OCI-LY3 (cell line): ENCODE measurements around the gene HOXB6.

Source experiments
- H2AFZ ChIP-seq: fragments of 200-600, 300-600 bp; shearing (Covaris generic); 2 replicates; pipeline ENCODE4 v1.6.0; 2014; ENCODE audit warnings: antibody characterized with exemption, low read depth, low read length
- H3K27ac ChIP-seq: fragments of 200-600, 300-600 bp; sonication (generic); 2 replicates; pipeline ENCODE4 v1.5.1; 2014; ENCODE audit warnings: mild to moderate bottlenecking, low read length, moderate library complexity, mixed read lengths
- H3K27me3 ChIP-seq: fragments of 200-600, 300-600 bp; sonication (generic); 2 replicates; pipeline ENCODE4 v1.6.1; 2014; ENCODE audit warnings: low read depth, low read length, mixed read lengths
- H3K36me3 ChIP-seq: fragments of 200-600, 300-600 bp; sonication (generic); replicated peaks from 2 replicates; pipeline ENCODE3; 2014; ENCODE audit warnings: low read depth, low read length, mixed read lengths
- H3K4me1 ChIP-seq: fragments of 300-600, 200-600 bp; sonication (generic); 2 replicates; pipeline ENCODE4 v1.6.1; 2014; ENCODE audit warnings: low read length, mixed read lengths
- H3K4me2 ChIP-seq: fragments of 200-600, 300-600 bp; sonication (generic); 2 replicates; pipeline ENCODE4 v1.6.1; 2014; ENCODE audit warnings: low read length, mixed read lengths
- H3K4me3 ChIP-seq: fragments of 300-600, 200-600 bp; sonication (generic); 2 replicates; pipeline ENCODE4 v1.5.1; 2014; ENCODE audit warnings: antibody characterized with exemption, mild to moderate bottlenecking, low read length, moderate library complexity
- H3K79me2 ChIP-seq: fragments of 300-600, 200-600 bp; shearing (Covaris generic); 2 replicates; pipeline ENCODE4 v1.6.1; 2014; ENCODE audit warnings: mild to moderate bottlenecking, low read length, mixed read lengths
- H3K9ac ChIP-seq: fragments of 300-600, 200-600 bp; shearing (Covaris generic); 2 replicates; pipeline ENCODE4 v1.6.0; 2014; ENCODE audit warnings: mild to moderate bottlenecking, low read length, moderate library complexity
- H3K9me3 ChIP-seq: fragments of 200-600, 300-600 bp; shearing (Covaris generic); 2 replicates; pipeline ENCODE4 v1.6.1; 2014; ENCODE audit warnings: low read length, mixed read lengths; ENCODE audit not compliant: insufficient read depth
- H4K20me1 ChIP-seq: fragments of 200-600, 300-600 bp; sonication (generic); 2 replicates; pipeline ENCODE4 v1.6.1; 2016; ENCODE audit warnings: low read length, mixed read lengths; ENCODE audit not compliant: insufficient read depth
- CTCF ChIP-seq: fragments of 200-600, 300-600 bp; sonication (generic); IDR thresholded peaks from 2 replicates; pipeline ENCODE4 v1.5.1; 2014; ENCODE audit warnings: antibody characterized with exemption, low read length, low read depth
- EZH2phosphoT487 ChIP-seq: fragments of 200-600 bp; shearing (Covaris generic); IDR thresholded peaks from 2 replicates; pipeline ENCODE4 v1.6.1; 2018; ENCODE audit warnings: antibody characterized with exemption, mixed run types, low read depth

Gene HOXB6

GRCh38 chr17:48631693-48632578 lies 27.1 kb upstream of the HOXB6 start:
- H3K4me1 ChIP-seq = peaks cover 43% of the 10 kb centered on the region
- peaks cover 27% of the 10 kb centered on the region for H3K27me3 ChIP-seq
- H4K20me1 ChIP-seq = no peaks in the 10 kb centered on the region

GRCh38 chr17:48630925-48631692 lies 26.3 kb upstream of the HOXB6 start:
- Histone ChIP-seq H3K27me3 (peaks cover 24% of the 10 kb centered on the region), H3K4me3 (no peak overlapping the region), H2AFZ (no peak overlapping the region), H3K9me3 (no peaks in the 10 kb centered on the region), H3K79me2 (no peaks in the 10 kb centered on the region), H3K36me3 (no peaks in the 10 kb centered on the region), H3K4me2 (no peak overlapping the region), H3K4me1 (peaks cover 38% of the 10 kb centered on the region), H3K27ac (no peak overlapping the region), H3K9ac (no peak overlapping the region), H4K20me1 (no peaks in the 10 kb centered on the region)
- no peak for TF ChIP-seq EZH2phosphoT487
- TF ChIP-seq CTCF = no peak

More at GRCh38 chr17:48631693-48632578, 27.1 kb upstream of the HOXB6 start:
- Histone ChIP-seq H2AFZ (peak overlapping the region; percentile 34; the same call in 1 of the 2 replicates), H3K79me2 (no peaks in the 10 kb centered on the region), H3K9me3 (no peaks in the 10 kb centered on the region), H3K9ac (no peak overlapping the region), H3K4me2 (peak overlapping the region; percentile 42), H3K27ac (no peak overlapping the region), H3K36me3 (no peaks in the 10 kb centered on the region), H3K4me3 (no peak overlapping the region)
- TF ChIP-seq CTCF = no peak

GRCh38 chr17:48630009-48630924 lies 25.5 kb upstream of the HOXB6 start:
- Histone ChIP-seq H3K36me3 (no peaks in the 10 kb centered on the region), H3K27me3 (peaks cover 24% of the 10 kb centered on the region), H2AFZ (no peak overlapping the region)

GRCh38 chr17:48629411-48629759 lies 24.6 kb upstream of the HOXB6 start:
- no peak overlapping the region for H3K4me3 ChIP-seq
- no peaks in the 10 kb centered on the region for H4K20me1 ChIP-seq
- H3K9me3 ChIP-seq = no peaks in the 10 kb centered on the region
- no peak overlapping the region for H3K27ac ChIP-seq
- H3K4me1 ChIP-seq = peaks cover 24% of the 10 kb centered on the region
- TF ChIP-seq EZH2phosphoT487 (no peak), CTCF (no peak)
- no peak overlapping the region for H3K4me2 ChIP-seq
- H3K79me2 ChIP-seq = no peaks in the 10 kb centered on the region
- no peaks in the 10 kb centered on the region for H3K36me3 ChIP-seq
- no peak overlapping the region for H3K9ac ChIP-seq
- peaks cover 30% of the 10 kb centered on the region for H3K27me3 ChIP-seq
- no peak overlapping the region for H2AFZ ChIP-seq

More at GRCh38 chr17:48630009-48630924, 25.5 kb upstream of the HOXB6 start:
- Histone ChIP-seq H3K9ac (no peak overlapping the region), H3K9me3 (no peaks in the 10 kb centered on the region), H3K4me3 (no peak overlapping the region), H3K79me2 (no peaks in the 10 kb centered on the region), H3K27ac (no peak overlapping the region), H3K4me2 (no peak overlapping the region), H4K20me1 (no peaks in the 10 kb centered on the region), H3K4me1 (peaks cover 30% of the 10 kb centered on the region)
- no peak for TF ChIP-seq EZH2phosphoT487
